ENCODE data around the gene SMARCD2.

DNA sequence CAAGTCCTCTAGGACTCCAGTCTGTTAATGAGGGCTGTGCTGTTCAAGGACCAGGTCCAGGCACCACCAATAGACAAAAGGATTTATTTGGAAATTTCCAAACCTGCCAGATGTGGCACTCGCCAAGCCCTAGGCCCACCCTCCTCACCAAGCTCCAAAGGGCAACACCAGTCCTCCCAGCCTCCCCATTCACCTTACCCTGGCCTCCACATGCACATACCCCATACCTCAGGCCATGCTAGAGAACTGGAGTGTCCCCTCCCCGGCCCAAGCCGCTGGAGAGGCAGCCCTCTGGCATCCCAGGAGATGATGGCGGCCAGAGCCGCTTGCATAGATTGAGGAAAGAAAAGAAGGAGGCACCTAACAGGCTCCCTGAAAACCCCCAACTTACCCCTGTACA, 10.5 kb downstream of the SMARCD2 start:
- TF ChIP-seq, protein P1, sequence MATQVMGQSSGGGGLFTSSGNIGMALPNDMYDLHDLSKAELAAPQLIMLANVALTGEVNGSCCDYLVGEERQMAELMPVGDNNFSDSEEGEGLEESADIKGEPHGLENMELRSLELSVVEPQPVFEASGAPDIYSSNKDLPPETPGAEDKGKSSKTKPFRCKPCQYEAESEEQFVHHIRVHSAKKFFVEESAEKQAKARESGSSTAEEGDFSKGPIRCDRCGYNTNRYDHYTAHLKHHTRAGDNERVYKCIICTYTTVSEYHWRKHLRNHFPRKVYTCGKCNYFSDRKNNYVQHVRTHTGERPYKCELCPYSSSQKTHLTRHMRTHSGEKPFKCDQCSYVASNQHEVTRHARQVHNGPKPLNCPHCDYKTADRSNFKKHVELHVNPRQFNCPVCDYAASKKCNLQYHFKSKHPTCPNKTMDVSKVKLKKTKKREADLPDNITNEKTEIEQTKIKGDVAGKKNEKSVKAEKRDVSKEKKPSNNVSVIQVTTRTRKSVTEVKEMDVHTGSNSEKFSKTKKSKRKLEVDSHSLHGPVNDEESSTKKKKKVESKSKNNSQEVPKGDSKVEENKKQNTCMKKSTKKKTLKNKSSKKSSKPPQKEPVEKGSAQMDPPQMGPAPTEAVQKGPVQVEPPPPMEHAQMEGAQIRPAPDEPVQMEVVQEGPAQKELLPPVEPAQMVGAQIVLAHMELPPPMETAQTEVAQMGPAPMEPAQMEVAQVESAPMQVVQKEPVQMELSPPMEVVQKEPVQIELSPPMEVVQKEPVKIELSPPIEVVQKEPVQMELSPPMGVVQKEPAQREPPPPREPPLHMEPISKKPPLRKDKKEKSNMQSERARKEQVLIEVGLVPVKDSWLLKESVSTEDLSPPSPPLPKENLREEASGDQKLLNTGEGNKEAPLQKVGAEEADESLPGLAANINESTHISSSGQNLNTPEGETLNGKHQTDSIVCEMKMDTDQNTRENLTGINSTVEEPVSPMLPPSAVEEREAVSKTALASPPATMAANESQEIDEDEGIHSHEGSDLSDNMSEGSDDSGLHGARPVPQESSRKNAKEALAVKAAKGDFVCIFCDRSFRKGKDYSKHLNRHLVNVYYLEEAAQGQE (IDR thresholded peaks at IDR 0.05; ENCODE audit: low read depth) = no peak
- TF ChIP-seq, protein P2, sequence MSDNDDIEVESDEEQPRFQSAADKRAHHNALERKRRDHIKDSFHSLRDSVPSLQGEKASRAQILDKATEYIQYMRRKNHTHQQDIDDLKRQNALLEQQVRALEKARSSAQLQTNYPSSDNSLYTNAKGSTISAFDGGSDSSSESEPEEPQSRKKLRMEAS (IDR thresholded peaks at IDR 0.05) = no peak
- TF ChIP-seq CEBPB (IDR thresholded peaks at IDR 0.05) (no peak), TAF1 (IDR thresholded peaks at IDR 0.05; ENCODE audit: low read depth) (no peak), CREB1 (IDR thresholded peaks at IDR 0.05; ENCODE audit: low read depth) (no peak), EP300 (IDR thresholded peaks at IDR 0.05; ENCODE audit: borderline replicate concordance) (no peak), TEAD4 (IDR thresholded peaks at IDR 0.05) (no peak)

Data from Ishikawa (cell line).